Measurements from ENCODE around the gene KHDC3L.

DNA sequence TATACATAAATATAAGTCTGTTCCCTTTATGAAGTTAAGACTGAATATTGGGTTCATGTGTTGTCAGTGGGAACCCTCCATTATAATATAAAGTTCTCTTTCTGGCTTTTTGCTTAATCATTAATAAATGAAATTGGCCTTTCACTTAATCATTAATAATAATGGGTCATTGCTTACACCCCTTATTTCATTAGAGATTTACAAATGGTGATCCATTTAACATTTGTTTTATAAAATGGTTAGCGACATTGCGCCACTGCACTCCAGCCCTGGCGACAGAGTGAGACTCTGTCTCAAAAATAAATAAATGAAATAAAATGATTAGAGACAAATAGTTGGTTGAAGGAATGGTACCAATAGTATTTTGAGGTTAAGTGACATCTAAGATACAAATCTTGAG is 50.6 kb downstream of the KHDC3L start:
- no peak for TF ChIP-seq POLR2A (IDR thresholded peaks at IDR 0.05; ENCODE audit: extremely low read depth, insufficient read length)
- TF ChIP-seq, protein P1, sequence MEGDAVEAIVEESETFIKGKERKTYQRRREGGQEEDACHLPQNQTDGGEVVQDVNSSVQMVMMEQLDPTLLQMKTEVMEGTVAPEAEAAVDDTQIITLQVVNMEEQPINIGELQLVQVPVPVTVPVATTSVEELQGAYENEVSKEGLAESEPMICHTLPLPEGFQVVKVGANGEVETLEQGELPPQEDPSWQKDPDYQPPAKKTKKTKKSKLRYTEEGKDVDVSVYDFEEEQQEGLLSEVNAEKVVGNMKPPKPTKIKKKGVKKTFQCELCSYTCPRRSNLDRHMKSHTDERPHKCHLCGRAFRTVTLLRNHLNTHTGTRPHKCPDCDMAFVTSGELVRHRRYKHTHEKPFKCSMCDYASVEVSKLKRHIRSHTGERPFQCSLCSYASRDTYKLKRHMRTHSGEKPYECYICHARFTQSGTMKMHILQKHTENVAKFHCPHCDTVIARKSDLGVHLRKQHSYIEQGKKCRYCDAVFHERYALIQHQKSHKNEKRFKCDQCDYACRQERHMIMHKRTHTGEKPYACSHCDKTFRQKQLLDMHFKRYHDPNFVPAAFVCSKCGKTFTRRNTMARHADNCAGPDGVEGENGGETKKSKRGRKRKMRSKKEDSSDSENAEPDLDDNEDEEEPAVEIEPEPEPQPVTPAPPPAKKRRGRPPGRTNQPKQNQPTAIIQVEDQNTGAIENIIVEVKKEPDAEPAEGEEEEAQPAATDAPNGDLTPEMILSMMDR (IDR thresholded peaks at IDR 0.05; ENCODE audit: low read depth, low read length), result no peak
- no peak for TF ChIP-seq MAX (IDR thresholded peaks at IDR 0.05; ENCODE audit: low read depth, low read length)
- TF ChIP-seq MYC (IDR thresholded peaks at IDR 0.05; ENCODE audit: low read depth, low read length), result no peak

Measured in NB4 (cell line).